HEK293 (cell line): Measurements from ENCODE around the gene TENT4B.

Experiments used
- CTCF ChIA-PET: fragments of 350-600 bp; formaldehyde crosslinking; extraction: SDS; loops from one replicate; lab custom pipeline; 2021; ENCODE audit warnings: antibody characterized with exemption; lab: Yijun Ruan, JAX
- POLR2A ChIA-PET: fragments of 300-600 bp; formaldehyde crosslinking; extraction: SDS; loops from one replicate; lab custom pipeline; 2020; ENCODE audit warnings: antibody characterized with exemption, inconsistent platforms; lab: Yijun Ruan, JAX
- H3K27ac ChIP-seq: fragments of 200-500 bp; sonication (Bioruptor generic); 2 replicates; pipeline ENCODE4 v1.5.1; 2014; ENCODE audit warnings: low read depth, low read length, control low read depth, inconsistent platforms; ENCODE audit errors: extremely low read depth
- H3K36me3 ChIP-seq, 2 experiments: fragments of 200-500 bp in 1 of 2; sonication (Bioruptor generic) in 1 of 2; 1 replicate in 1 of 2; 2 replicates in 1 of 2; pipeline ENCODE4 v1.5.1; 2014 to 2017; ENCODE audit warnings: inconsistent platforms in 2 of 2, low read length in 2 of 2; ENCODE audit not compliant: control insufficient read depth in 2 of 2, insufficient read depth in 1 of 2
- H3K4me1 ChIP-seq: fragments of 200-500 bp; sonication (Bioruptor generic); 2 replicates; pipeline ENCODE4 v1.5.1; 2014; ENCODE audit warnings: mild to moderate bottlenecking, low read length, inconsistent platforms; ENCODE audit not compliant: control insufficient read depth, insufficient read depth
- H3K4me3 ChIP-seq: 2 replicates; pipeline ENCODE4 v1.5.1; 2011; ENCODE audit warnings: low read depth, mild to moderate bottlenecking, control low read depth, low read length, moderate library complexity
- H3K9me3 ChIP-seq: fragments of 200-500 bp; sonication (Bioruptor generic); 2 replicates; pipeline ENCODE4 v1.5.1; 2014; ENCODE audit warnings: low read depth, low read length, inconsistent platforms; ENCODE audit not compliant: control insufficient read depth, insufficient read depth
- FEZF1 ChIP-seq: fragments of 450-650 bp; formaldehyde crosslinking; IDR thresholded peaks from 2 replicates; pipeline ENCODE4 v1.5.1; 2016; ENCODE audit warnings: missing biosample characterization, missing genetic modification characterization
- INSM2 ChIP-seq: fragments of 450-650 bp; formaldehyde crosslinking; IDR thresholded peaks from 2 replicates; pipeline ENCODE4 v1.5.1; 2016; ENCODE audit warnings: missing biosample characterization, missing genetic modification characterization
- MYNN ChIP-seq: fragments of 450-650 bp; formaldehyde crosslinking; IDR thresholded peaks from 2 replicates; pipeline ENCODE4 v1.5.1; 2016; ENCODE audit warnings: missing biosample characterization, missing genetic modification characterization, borderline replicate concordance
- OVOL3 ChIP-seq: fragments of 450-650 bp; formaldehyde crosslinking; IDR thresholded peaks from 2 replicates; pipeline ENCODE4 v1.5.1; 2016; ENCODE audit warnings: missing biosample characterization, missing genetic modification characterization
- RBAK ChIP-seq: fragments of 450-650 bp; formaldehyde crosslinking; IDR thresholded peaks from 2 replicates; pipeline ENCODE4 v1.5.1; 2016; ENCODE audit warnings: missing biosample characterization, missing genetic modification characterization
- SCRT2 ChIP-seq: fragments of 450-650 bp; formaldehyde crosslinking; IDR thresholded peaks from 2 replicates; pipeline ENCODE4 v1.5.1; 2016; ENCODE audit warnings: missing biosample characterization, missing genetic modification characterization
- SETDB1 ChIP-seq: IDR thresholded peaks from one replicate; pipeline ENCODE4 v1.6.1; 2017; ENCODE audit warnings: mild to moderate bottlenecking, low read length, moderate library complexity, mixed read lengths; ENCODE audit not compliant: insufficient read length
- WT1 ChIP-seq: fragments of 450-650 bp; formaldehyde crosslinking; IDR thresholded peaks from 2 replicates; pipeline ENCODE4 v1.5.1; 2016; ENCODE audit warnings: missing biosample characterization, missing genetic modification characterization
- ZBTB20 ChIP-seq: fragments of 450-650 bp; formaldehyde crosslinking; IDR thresholded peaks from 2 replicates; pipeline ENCODE4 v1.5.1; 2016; ENCODE audit warnings: missing biosample characterization, missing genetic modification characterization
- ZBTB44 ChIP-seq: fragments of 450-650 bp; IDR thresholded peaks from 2 replicates; pipeline ENCODE4 v1.5.1; 2018; ENCODE audit warnings: missing biosample characterization, mild to moderate bottlenecking, missing genetic modification characterization
- ZBTB48 ChIP-seq: fragments of 450-650 bp; formaldehyde crosslinking; IDR thresholded peaks from 2 replicates; pipeline ENCODE4 v1.5.1; 2016; ENCODE audit warnings: missing biosample characterization, missing genetic modification characterization
- ZFHX2 ChIP-seq: fragments of 450-650 bp; formaldehyde crosslinking; conservative IDR thresholded peaks from 2 replicates; pipeline ENCODE4 v1.5.1; 2016; ENCODE audit warnings: missing biosample characterization, missing genetic modification characterization
- ZNF155 ChIP-seq: fragments of 450-650 bp; formaldehyde crosslinking; IDR thresholded peaks from 2 replicates; pipeline ENCODE4 v1.5.1; 2016; ENCODE audit warnings: missing biosample characterization, missing genetic modification characterization
- ZNF366 ChIP-seq: fragments of 450-650 bp; formaldehyde crosslinking; conservative IDR thresholded peaks from 2 replicates; pipeline ENCODE4 v1.5.1; 2016; ENCODE audit warnings: missing biosample characterization, missing genetic modification characterization
- ZNF394 ChIP-seq: fragments of 450-650 bp; formaldehyde crosslinking; IDR thresholded peaks from 2 replicates; pipeline ENCODE4 v1.5.1; 2016; ENCODE audit warnings: missing biosample characterization, missing genetic modification characterization, mild to moderate bottlenecking, moderate library complexity, borderline replicate concordance
- ZNF423 ChIP-seq: fragments of 450-650 bp; formaldehyde crosslinking; IDR thresholded peaks from 2 replicates; pipeline ENCODE4 v1.5.1; 2016; ENCODE audit warnings: missing biosample characterization, missing genetic modification characterization
- ZNF488 ChIP-seq: fragments of 450-650 bp; formaldehyde crosslinking; IDR thresholded peaks from 2 replicates; pipeline ENCODE4 v1.5.1; 2016; ENCODE audit warnings: missing biosample characterization, missing genetic modification characterization
- ZNF510 ChIP-seq: fragments of 450-650 bp; formaldehyde crosslinking; IDR thresholded peaks from 2 replicates; pipeline ENCODE4 v1.5.1; 2018; ENCODE audit warnings: mild to moderate bottlenecking, missing genetic modification characterization, missing biosample characterization; ENCODE audit not compliant: insufficient replicate concordance
- ZNF585B ChIP-seq: fragments of 450-650 bp; formaldehyde crosslinking; IDR thresholded peaks from 2 replicates; pipeline ENCODE4 v1.5.1; 2016; ENCODE audit warnings: missing biosample characterization, missing genetic modification characterization
- ZNF600 ChIP-seq: fragments of 450-650 bp; formaldehyde crosslinking; IDR thresholded peaks from 2 replicates; pipeline ENCODE4 v1.5.1; 2016; ENCODE audit warnings: missing biosample characterization, missing genetic modification characterization
- ZNF621 ChIP-seq: fragments of 450-650 bp; formaldehyde crosslinking; IDR thresholded peaks from 2 replicates; pipeline ENCODE4 v1.5.1; 2017; ENCODE audit warnings: missing biosample characterization, missing genetic modification characterization
- ZNF624 ChIP-seq: fragments of 450-650 bp; formaldehyde crosslinking; IDR thresholded peaks from 2 replicates; pipeline ENCODE4 v1.5.1; 2017; ENCODE audit warnings: missing biosample characterization, missing genetic modification characterization
- ZNF670 ChIP-seq: fragments of 450-650 bp; formaldehyde crosslinking; IDR thresholded peaks from 2 replicates; pipeline ENCODE4 v1.5.1; 2016; ENCODE audit warnings: missing biosample characterization, missing genetic modification characterization, low read depth
- ZSCAN4 ChIP-seq: fragments of 450-650 bp; formaldehyde crosslinking; IDR thresholded peaks from 2 replicates; pipeline ENCODE4 v1.5.1; 2017; ENCODE audit warnings: missing biosample characterization, missing genetic modification characterization
- ZXDB ChIP-seq: fragments of 450-650 bp; formaldehyde crosslinking; IDR thresholded peaks from 2 replicates; pipeline ENCODE4 v1.5.1; 2016; ENCODE audit warnings: missing biosample characterization, missing genetic modification characterization

Gene TENT4B

DNA sequence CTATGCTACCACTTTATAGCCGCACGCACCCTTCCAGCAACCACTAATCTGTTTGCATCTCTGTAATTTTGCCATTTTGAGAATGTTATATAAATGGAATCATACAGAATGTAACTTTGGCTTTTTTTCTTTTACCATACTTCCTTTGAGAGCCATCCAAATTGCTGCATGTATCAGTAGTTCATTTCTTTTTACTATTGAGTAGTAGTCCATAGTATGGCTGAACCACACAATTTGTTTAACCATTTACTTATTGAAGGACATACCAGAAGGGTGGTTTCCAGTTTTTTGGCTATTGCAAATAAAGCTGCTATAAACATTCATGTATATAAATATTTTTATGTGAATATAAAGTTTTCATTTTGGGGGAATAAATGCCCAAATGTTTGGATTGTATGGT lies 8.8 kb downstream of the TENT4B start:
- no peaks in the 10 kb centered on the region for H3K9me3 ChIP-seq
- no peak for TF ChIP-seq ZNF155 (tag by site-specific recombination)
- no peak for TF ChIP-seq INSM2
- no peak for TF ChIP-seq ZBTB44
- TF ChIP-seq ZNF670: no peak
- no peak for TF ChIP-seq RBAK (tag by site-specific recombination)
- TF ChIP-seq, all 188 proteins: peak for 0
- Histone ChIP-seq H3K4me1 (peaks cover 6% of the 10 kb centered on the region), H3K27ac (no peak overlapping the region), H3K36me3 (no peaks in the 10 kb centered on the region; a peak in 1 of 3 replicates), H3K4me3 (no peak overlapping the region)
- CTCF ChIA-PET: no interaction called here
- POLR2A ChIA-PET: no interaction called here

DNA sequence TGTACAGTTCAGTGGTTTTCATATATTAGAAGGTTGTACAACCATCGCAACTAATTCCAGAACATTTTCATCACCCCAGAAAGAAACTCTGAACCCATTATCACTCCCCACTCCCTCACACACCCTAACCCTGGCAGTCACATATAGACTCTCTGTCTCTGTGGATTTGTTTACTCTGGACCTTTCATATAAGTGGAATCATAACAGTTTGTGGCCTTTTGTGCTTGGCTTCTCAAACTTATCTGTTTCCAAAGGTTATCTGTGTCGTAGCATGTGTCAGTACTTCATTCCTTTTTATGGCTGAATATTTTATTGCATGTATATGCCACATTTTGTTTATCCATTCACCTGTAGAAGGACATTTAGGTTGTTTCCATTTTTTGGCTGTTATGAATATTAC lies 12.4 kb downstream of the TENT4B start:
- TF ChIP-seq ZXDB (tag by site-specific recombination) (0 out of 2 replicates have a peak, but pooled peaks have one; percentile 27), WT1 (tag by site-specific recombination) (0 out of 2 replicates have a peak, but pooled peaks have one; percentile 12), OVOL3 (tag by site-specific recombination) (no peak), FEZF1 (tag by site-specific recombination) (0 out of 2 replicates have a peak, but pooled peaks have one; percentile 11), ZNF510 (tag by site-specific recombination) (no peak), ZNF600 (tag by site-specific recombination) (0 out of 2 replicates have a peak, but pooled peaks have one; percentile 37), SCRT2 (tag by site-specific recombination) (0 out of 2 replicates have a peak, but pooled peaks have one; percentile 15)
- ChIA-PET CTCF (no interaction called here), POLR2A (no interaction called here)
- no peaks in the 10 kb centered on the region for H3K9me3 ChIP-seq
- no peak overlapping the region for H3K27ac ChIP-seq
- no peaks in the 10 kb centered on the region; a peak in 1 of 3 replicates for H3K36me3 ChIP-seq
- H3K4me1 ChIP-seq: peaks cover 10% of the 10 kb centered on the region; the same call in 1 of the 2 replicates
- no peak overlapping the region for H3K4me3 ChIP-seq

- H3K36me3 ChIP-seq: no peaks in the 10 kb centered on the region; a peak in 1 of 3 replicates
- peak overlapping the region; percentile 32; the same call in 1 of the 2 replicates for H3K27ac ChIP-seq
- H3K9me3 ChIP-seq: no peaks in the 10 kb centered on the region
- POLR2A ChIA-PET: interaction anchor here (0.6 to 1.6 kb wide), 2 partner anchors 34 to 44 kb away, joined by 3 to 4 read pairs; no protein-coding TSS in a partner anchor
- H3K4me1 ChIP-seq: peaks cover 10% of the 10 kb centered on the region; the same call in 1 of the 2 replicates
- H3K4me3 ChIP-seq: no peak overlapping the region
- CTCF ChIA-PET: interaction anchor here (0.6 to 3.2 kb wide), 6 partner anchors 23 to 142 kb away, joined by 3 to 10 read pairs (median 5); partner anchors contain the start of gene CNEP1R1
- TF ChIP-seq ZNF488 (tag by site-specific recombination) (no peak), SETDB1 (no peak), ZNF621 (tag by site-specific recombination) (no peak), ZNF423 (no peak), ZNF624 (tag by site-specific recombination) (no peak), MYNN (tag by site-specific recombination) (no peak), ZSCAN4 (tag by site-specific recombination) (no peak), ZNF585B (peak; percentile 41), ZFHX2 (tag by site-specific recombination) (peak; percentile 42; the same call in 1 of the 2 replicates), ZBTB20 (tag by site-specific recombination) (no peak), ZBTB48 (tag by site-specific recombination) (no peak), ZNF394 (no peak), ZNF366 (tag by site-specific recombination) (no peak)
These were observed 13.7 kb downstream of the TENT4B start for GRCh38 chr16:50166511-50167500.
